K562 (cell line): ENCODE results near the gene SRPK3. TPM values are rescaled to one million over a fixed set of nuclear protein-coding genes. Genes with fewer than 3 reads are reported as not detected.

Experiments
- BRD9 ChIP-seq: fragments of 450-650 bp; IDR thresholded peaks from 2 replicates; pipeline ENCODE4 v1.6.1; 2018; ENCODE audit warnings: low read depth; ENCODE audit not compliant: partially characterized antibody
- LARP7 ChIP-seq: fragments of 450-650 bp; IDR thresholded peaks from 2 replicates; pipeline ENCODE4 v1.6.1; 2016
- NRF1 ChIP-seq, 2 experiments: fragments of 450-650 bp; IDR thresholded peaks in 1 of 2; conservative IDR thresholded peaks in 1 of 2; 2 replicates each; pipeline ENCODE4 v1.6.1; 2014; ENCODE audit warnings: mild to moderate bottlenecking in 2 of 2
- RAD21 ChIP-seq, 2 experiments: fragments of 250-450 bp in 1 of 2; fragments of 450-650 bp in 1 of 2; sonication (Bioruptor Pico) in 1 of 2; formaldehyde crosslinking in 1 of 2; IDR thresholded peaks in 1 of 2; conservative IDR thresholded peaks in 1 of 2; 2 replicates each; pipeline versions ENCODE4 v1.4.0 to v1.8.0; 2020 to 2022; ENCODE audit warnings: mild to moderate bottlenecking in 2 of 2, moderate library complexity in 1 of 2
- U2AF2 ChIP-seq: fragments of 200-400 bp; formaldehyde crosslinking; optimal IDR thresholded peaks from 2 replicates; pipeline ENCODE3; 2017; ENCODE audit warnings: low read depth, mild to moderate bottlenecking, low read length
- ZKSCAN8 ChIP-seq: fragments of 200-800 bp; sonication (Bioruptor generic); IDR thresholded peaks from 2 replicates; pipeline ENCODE4 v1.6.1; 2016; ENCODE audit warnings: missing genetic modification characterization, missing compliant biosample characterization
- ZNF239 ChIP-seq: fragments of 250-450 bp; sonication (Bioruptor Pico); IDR thresholded peaks from 2 replicates; pipeline ENCODE4 v1.4.0; 2020; ENCODE audit warnings: mild to moderate bottlenecking
- ZNF57 ChIP-seq: fragments of 450-650 bp; formaldehyde crosslinking; IDR thresholded peaks from 2 replicates; pipeline ENCODE4 v1.4.0; 2020; ENCODE audit warnings: mild to moderate bottlenecking, moderate library complexity
- ZNF699 ChIP-seq: fragments of 250-450 bp; sonication (Bioruptor Pico); IDR thresholded peaks from 2 replicates; pipeline ENCODE4 v1.8.0; 2021; ENCODE audit warnings: mild to moderate bottlenecking, moderate library complexity; ENCODE audit not compliant: insufficient replicate concordance
- polyA plus RNA-seq, 8 experiments: library from polyadenylated mRNA; depleted of rRNA in 4 of 8; stranded (reverse) in 5 of 8; unstranded in 3 of 8; fragments of >200 nt; fragmentation: Nextera tagmentation in 2 of 8; fragmentation: Illumina TruSeq in 1 of 8; extraction: Ambion mirVana in 2 of 8; extraction: Trizol in 1 of 8; gene quantifications; 2 replicates each; pipeline versions ENCODE4 v1.2.1 to v1.2.3, GENCODE V29; 2011 to 2014; ENCODE audit warnings: inconsistent platforms in 1 of 8, missing spikeins in 1 of 8
- total RNA-seq, 7 experiments: library from RNA; depleted of rRNA in 6 of 7; stranded (reverse); fragments of >200 nt in 6 of 7; fragmentation: Illumina TruSeq in 2 of 7; extraction: Trizol in 2 of 7; gene quantifications; 2 replicates each; pipeline versions ENCODE4 v1.2.1 to v1.2.3, GENCODE V29; 2011 to 2021; ENCODE audit warnings: low replicate concordance in 1 of 7
- TF ChIP-seq, protein P1 (sequence below), 2 experiments: fragments of 450-650 bp; formaldehyde crosslinking in 1 of 2; IDR thresholded peaks; 2 replicates each; pipeline versions ENCODE4 v1.4.0 to v1.6.1; 2014 to 2020; ENCODE audit warnings: mild to moderate bottlenecking in 2 of 2, borderline replicate concordance in 1 of 2, low read depth in 1 of 2
- TF ChIP-seq, protein P2 (sequence below), 3 experiments: IDR thresholded peaks in 2 of 3; conservative IDR thresholded peaks in 1 of 3; 2 replicates each; pipeline ENCODE4 v1.5.1; 2011 to 2012; ENCODE audit warnings: low read length in 3 of 3, mild to moderate bottlenecking in 3 of 3, control low read depth in 2 of 3, improper control_type of control experiment in 1 of 3, inconsistent platforms in 1 of 3, low read depth in 1 of 3, mixed read lengths in 1 of 3, moderate library complexity in 1 of 3; ENCODE audit not compliant: insufficient read depth in 2 of 3
- TF ChIP-seq, protein P3 (sequence below): fragments of 450-650 bp; IDR thresholded peaks from one replicate; pipeline ENCODE4 v1.6.1; 2018; ENCODE audit warnings: mild to moderate bottlenecking, moderate library complexity; ENCODE audit not compliant: partially characterized antibody
- TF ChIP-seq, protein P4 (sequence below): sonication (generic); formaldehyde crosslinking; IDR thresholded peaks from 2 replicates; pipeline ENCODE4 v1.8.0; 2022; ENCODE audit warnings: missing genetic modification reagents, mild to moderate bottlenecking, moderate library complexity, borderline replicate concordance

Gene SRPK3
- total and polyA plus RNA-seq, 9 of the 15 experiments (the other 6 are each of a cell fraction or from before 2014, with no cell fraction given): 0.01 to 0.09 (median 0.04) TPM; not detected in 2

DNA sequence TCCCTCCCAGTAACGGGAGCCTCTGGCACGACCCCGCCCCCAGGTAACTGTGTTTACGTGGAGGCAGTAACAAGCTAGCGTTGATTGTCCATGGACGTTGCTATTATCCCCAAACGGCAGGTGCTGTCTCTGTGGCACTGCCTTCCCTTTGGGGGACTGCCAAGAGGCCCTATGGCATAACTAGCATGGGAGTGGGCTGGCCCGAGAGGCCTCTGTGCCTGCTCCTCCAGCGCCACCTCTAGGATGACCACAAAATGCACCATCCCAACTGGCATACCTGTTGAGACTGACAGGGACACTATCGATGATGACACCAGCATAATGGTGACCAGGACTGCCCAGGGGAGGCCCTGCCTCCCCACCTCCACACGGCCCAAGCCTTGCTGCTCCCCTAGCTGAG, 1.5 kb downstream of the SRPK3 start (continued):
- TF ChIP-seq, protein P1, sequence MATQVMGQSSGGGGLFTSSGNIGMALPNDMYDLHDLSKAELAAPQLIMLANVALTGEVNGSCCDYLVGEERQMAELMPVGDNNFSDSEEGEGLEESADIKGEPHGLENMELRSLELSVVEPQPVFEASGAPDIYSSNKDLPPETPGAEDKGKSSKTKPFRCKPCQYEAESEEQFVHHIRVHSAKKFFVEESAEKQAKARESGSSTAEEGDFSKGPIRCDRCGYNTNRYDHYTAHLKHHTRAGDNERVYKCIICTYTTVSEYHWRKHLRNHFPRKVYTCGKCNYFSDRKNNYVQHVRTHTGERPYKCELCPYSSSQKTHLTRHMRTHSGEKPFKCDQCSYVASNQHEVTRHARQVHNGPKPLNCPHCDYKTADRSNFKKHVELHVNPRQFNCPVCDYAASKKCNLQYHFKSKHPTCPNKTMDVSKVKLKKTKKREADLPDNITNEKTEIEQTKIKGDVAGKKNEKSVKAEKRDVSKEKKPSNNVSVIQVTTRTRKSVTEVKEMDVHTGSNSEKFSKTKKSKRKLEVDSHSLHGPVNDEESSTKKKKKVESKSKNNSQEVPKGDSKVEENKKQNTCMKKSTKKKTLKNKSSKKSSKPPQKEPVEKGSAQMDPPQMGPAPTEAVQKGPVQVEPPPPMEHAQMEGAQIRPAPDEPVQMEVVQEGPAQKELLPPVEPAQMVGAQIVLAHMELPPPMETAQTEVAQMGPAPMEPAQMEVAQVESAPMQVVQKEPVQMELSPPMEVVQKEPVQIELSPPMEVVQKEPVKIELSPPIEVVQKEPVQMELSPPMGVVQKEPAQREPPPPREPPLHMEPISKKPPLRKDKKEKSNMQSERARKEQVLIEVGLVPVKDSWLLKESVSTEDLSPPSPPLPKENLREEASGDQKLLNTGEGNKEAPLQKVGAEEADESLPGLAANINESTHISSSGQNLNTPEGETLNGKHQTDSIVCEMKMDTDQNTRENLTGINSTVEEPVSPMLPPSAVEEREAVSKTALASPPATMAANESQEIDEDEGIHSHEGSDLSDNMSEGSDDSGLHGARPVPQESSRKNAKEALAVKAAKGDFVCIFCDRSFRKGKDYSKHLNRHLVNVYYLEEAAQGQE (IDR thresholded peaks at IDR 0.05; ENCODE audit: borderline replicate concordance): peak; percentile 34; the same call in 1 of the 2 replicates
- TF ChIP-seq, protein P1 (CRISPR knock-in tag; IDR thresholded peaks at IDR 0.05; ENCODE audit: low read depth): no peak
- TF ChIP-seq ZKSCAN8 (no peak), ZNF699 (CRISPR knock-in tag) (no peak), LARP7 (no peak), BRD9 (no peak), NRF1 (conservative IDR thresholded peaks at IDR 0.05 in 1 of 2, IDR thresholded peaks at IDR 0.05 in 1 of 2) (no peak), U2AF2 (no peak), ZNF239 (CRISPR knock-in tag) (no peak), ZNF57 (CRISPR knock-in tag) (no peak), RAD21 (CRISPR knock-in tag; conservative IDR thresholded peaks at IDR 0.05 in 1 of 2, IDR thresholded peaks at IDR 0.05 in 1 of 2) (peak in 1 of 2 experiments; percentile 39; a peak in 2 of 4 replicates)
- TF ChIP-seq, protein P2, sequence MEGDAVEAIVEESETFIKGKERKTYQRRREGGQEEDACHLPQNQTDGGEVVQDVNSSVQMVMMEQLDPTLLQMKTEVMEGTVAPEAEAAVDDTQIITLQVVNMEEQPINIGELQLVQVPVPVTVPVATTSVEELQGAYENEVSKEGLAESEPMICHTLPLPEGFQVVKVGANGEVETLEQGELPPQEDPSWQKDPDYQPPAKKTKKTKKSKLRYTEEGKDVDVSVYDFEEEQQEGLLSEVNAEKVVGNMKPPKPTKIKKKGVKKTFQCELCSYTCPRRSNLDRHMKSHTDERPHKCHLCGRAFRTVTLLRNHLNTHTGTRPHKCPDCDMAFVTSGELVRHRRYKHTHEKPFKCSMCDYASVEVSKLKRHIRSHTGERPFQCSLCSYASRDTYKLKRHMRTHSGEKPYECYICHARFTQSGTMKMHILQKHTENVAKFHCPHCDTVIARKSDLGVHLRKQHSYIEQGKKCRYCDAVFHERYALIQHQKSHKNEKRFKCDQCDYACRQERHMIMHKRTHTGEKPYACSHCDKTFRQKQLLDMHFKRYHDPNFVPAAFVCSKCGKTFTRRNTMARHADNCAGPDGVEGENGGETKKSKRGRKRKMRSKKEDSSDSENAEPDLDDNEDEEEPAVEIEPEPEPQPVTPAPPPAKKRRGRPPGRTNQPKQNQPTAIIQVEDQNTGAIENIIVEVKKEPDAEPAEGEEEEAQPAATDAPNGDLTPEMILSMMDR (IDR thresholded peaks at IDR 0.05 in 2 of 3, conservative IDR thresholded peaks at IDR 0.05 in 1 of 3; ENCODE audit: insufficient read depth in 2 of 3, low read depth in 1 of 3, low read length in 3 of 3): peak; percentile 37 to 50 (median 42); a peak in 5 of 6 replicates
- TF ChIP-seq, protein P3, sequence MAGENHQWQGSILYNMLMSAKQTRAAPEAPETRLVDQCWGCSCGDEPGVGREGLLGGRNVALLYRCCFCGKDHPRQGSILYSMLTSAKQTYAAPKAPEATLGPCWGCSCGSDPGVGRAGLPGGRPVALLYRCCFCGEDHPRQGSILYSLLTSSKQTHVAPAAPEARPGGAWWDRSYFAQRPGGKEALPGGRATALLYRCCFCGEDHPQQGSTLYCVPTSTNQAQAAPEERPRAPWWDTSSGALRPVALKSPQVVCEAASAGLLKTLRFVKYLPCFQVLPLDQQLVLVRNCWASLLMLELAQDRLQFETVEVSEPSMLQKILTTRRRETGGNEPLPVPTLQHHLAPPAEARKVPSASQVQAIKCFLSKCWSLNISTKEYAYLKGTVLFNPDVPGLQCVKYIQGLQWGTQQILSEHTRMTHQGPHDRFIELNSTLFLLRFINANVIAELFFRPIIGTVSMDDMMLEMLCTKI: no peak
- TF ChIP-seq, protein P4, sequence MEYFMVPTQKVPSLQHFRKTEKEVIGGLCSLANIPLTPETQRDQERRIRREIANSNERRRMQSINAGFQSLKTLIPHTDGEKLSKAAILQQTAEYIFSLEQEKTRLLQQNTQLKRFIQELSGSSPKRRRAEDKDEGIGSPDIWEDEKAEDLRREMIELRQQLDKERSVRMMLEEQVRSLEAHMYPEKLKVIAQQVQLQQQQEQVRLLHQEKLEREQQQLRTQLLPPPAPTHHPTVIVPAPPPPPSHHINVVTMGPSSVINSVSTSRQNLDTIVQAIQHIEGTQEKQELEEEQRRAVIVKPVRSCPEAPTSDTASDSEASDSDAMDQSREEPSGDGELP: no peak
